NCI-H2171 treated with DMSO at 0.1 percent for 48 hours (cell line): ENCODE measurements around the gene GCN1.

ENCODE experiments used
- DNase-seq: peaks from one replicate; lab custom pipeline; 2025; lab: John Stamatoyannopoulos, UW

GCN1 gene

GRCh38 chr12:120183211-120183631 is 11.3 kb downstream of the GCN1 start:
- DNase-seq = peak; percentile 21

- no peak for DNase-seq
Measured at GRCh38 chr12:120181991-120182631, 12.4 kb downstream of the GCN1 start.

GRCh38 chr12:120180975-120181374 is 13.5 kb downstream of the GCN1 start:
- no peak for DNase-seq

GRCh38 chr12:120175537-120175936 is 19.0 kb downstream of the GCN1 start:
- DNase-seq = no peak

- DNase-seq = no peak
Measured at GRCh38 chr12:120175062-120175461, 19.5 kb downstream of the GCN1 start.

GRCh38 chr12:120172053-120172452 is 22.5 kb downstream of the GCN1 start:
- no peak for DNase-seq

GRCh38 chr12:120170631-120171030 is 23.9 kb downstream of the GCN1 start:
- no peak for DNase-seq

GRCh38 chr12:120169946-120170345 is 24.6 kb downstream of the GCN1 start:
- DNase-seq = no peak

- no peak for DNase-seq
Measured at GRCh38 chr12:120168337-120168736, 26.2 kb downstream of the GCN1 start.

- DNase-seq = no peak
Measured at GRCh38 chr12:120167529-120168095, 26.9 kb downstream of the GCN1 start.

- no peak for DNase-seq
Measured at GRCh38 chr12:120164293-120164692, 30.2 kb downstream of the GCN1 start.

- DNase-seq = no peak
Measured at GRCh38 chr12:120162763-120163162, 31.8 kb downstream of the GCN1 start.

- no peak for DNase-seq
Measured at GRCh38 chr12:120161852-120162251, 32.7 kb downstream of the GCN1 start.

- DNase-seq = no peak
Measured at GRCh38 chr12:120159509-120160237, 34.8 kb downstream of the GCN1 start.

GRCh38 chr12:120158351-120158750 is 36.2 kb downstream of the GCN1 start:
- no peak for DNase-seq

GRCh38 chr12:120157678-120158077 is 36.8 kb downstream of the GCN1 start:
- no peak for DNase-seq

GRCh38 chr12:120156315-120157259 is 37.9 kb downstream of the GCN1 start:
- no peak for DNase-seq

- DNase-seq = no peak
Measured at GRCh38 chr12:120155072-120155471, 39.4 kb downstream of the GCN1 start.

GRCh38 chr12:120150919-120151525 is 43.5 kb downstream of the GCN1 start:
- DNase-seq = no peak

- no peak for DNase-seq
Measured at GRCh38 chr12:120148011-120148410, 46.5 kb downstream of the GCN1 start.

- DNase-seq = no peak
Measured at GRCh38 chr12:120145164-120145563, 49.4 kb downstream of the GCN1 start.

GRCh38 chr12:120144215-120144614 is 50.3 kb downstream of the GCN1 start:
- no peak for DNase-seq
